Activated CD4-positive, alpha-beta memory T cell treated with anti-CD3 and anti-CD28 coated beads for 36 hours (primary cell): ENCODE results near the gene GYPC. TPM values are rescaled to one million over a fixed set of nuclear protein-coding genes. Genes with fewer than 3 reads are reported as not detected.
"Not testable (repeated sequence)": the region's sequence is repeated elsewhere in the genome, so short reads cannot be mapped to it uniquely, and the experiment has no call there.

Source experiments
- CTCF ChIA-PET: fragments of 350-600 bp; sonication (Branson Sonifier 250); formaldehyde crosslinking; loops from one replicate; lab custom pipeline; 2021; ENCODE audit warnings: antibody characterized with exemption, inconsistent platforms; lab: Charles Lee
- POLR2A ChIA-PET: fragments of 350-600 bp; sonication (Branson Sonifier 250); formaldehyde crosslinking; loops from one replicate; lab custom pipeline; 2021; ENCODE audit warnings: antibody characterized with exemption; lab: Charles Lee
- DNase-seq: peaks from one replicate; pipeline ENCODE4 v3.0.0-alpha.2; 2020
- H3K27ac Mint-ChIP-seq: one replicate; pipeline ENCODE4 v1.8.0; 2021; ENCODE audit warnings: mixed read lengths
- H3K27me3 Mint-ChIP-seq: one replicate; pipeline ENCODE4 v1.8.0; 2021; ENCODE audit warnings: mixed read lengths
- H3K36me3 Mint-ChIP-seq: one replicate; pipeline ENCODE4 v1.8.0; 2021; ENCODE audit warnings: mixed read lengths
- H3K4me1 Mint-ChIP-seq: one replicate; pipeline ENCODE4 v1.8.0; 2021; ENCODE audit warnings: low read depth, mixed read lengths
- H3K4me3 Mint-ChIP-seq: one replicate; pipeline ENCODE4 v1.8.0; 2021; ENCODE audit warnings: mild to moderate bottlenecking, mixed read lengths
- H3K9me3 Mint-ChIP-seq: one replicate; pipeline ENCODE4 v1.8.0; 2021; ENCODE audit warnings: mixed read lengths
- intact Hi-C: fragments of 100-400 bp; cut with micrococcal nuclease; formaldehyde crosslinking; loops from one replicate; pipeline ENCODE4 v1.15.1; 2023
- total RNA-seq, 2 experiments: library from RNA; stranded (reverse); gene quantifications; one replicate each; pipeline ENCODE4 v1.2.3, GENCODE V29; 2021

The GYPC gene
- total RNA-seq, 2 experiments from 2014 or later, result 123 TPM

GRCh38 chr2:126675637-126676036, 19.7 kb downstream of the GYPC start:
- Mint-ChIP-seq H3K27ac (no peak overlapping the region), H3K4me3 (no peak overlapping the region), H3K36me3 (peaks cover 47% of the 10 kb centered on the region), H3K4me1 (peaks cover 27% of the 10 kb centered on the region), H3K27me3 (no peaks in the 10 kb centered on the region), H3K9me3 (peaks cover 11% of the 10 kb centered on the region)
- ChIA-PET POLR2A (no interaction called here), CTCF (no interaction called here)
- intact Hi-C loops, result no loop called here
- no peak for DNase-seq

- POLR2A ChIA-PET, result no interaction called here
- Mint-ChIP-seq H3K9me3 (peaks cover 11% of the 10 kb centered on the region), H3K4me3 (no peak overlapping the region), H3K36me3 (peaks cover 52% of the 10 kb centered on the region), H3K27me3 (no peaks in the 10 kb centered on the region), H3K27ac (no peak overlapping the region), H3K4me1 (peaks cover 26% of the 10 kb centered on the region)
- CTCF ChIA-PET, result no interaction called here
- DNase-seq, result no peak
- intact Hi-C loops, result no loop called here
Observed at GRCh38 chr2:126676221-126677175, 20.5 kb downstream of the GYPC start.

- ChIA-PET POLR2A (no interaction called here), CTCF (no interaction called here)
- Mint-ChIP-seq H3K27ac (no peak overlapping the region), H3K4me1 (peaks cover 24% of the 10 kb centered on the region), H3K36me3 (peaks cover 55% of the 10 kb centered on the region), H3K27me3 (no peaks in the 10 kb centered on the region), H3K9me3 (peaks cover 11% of the 10 kb centered on the region), H3K4me3 (no peak overlapping the region)
- DNase-seq, result no peak
- intact Hi-C loops, result no loop called here
Observed at GRCh38 chr2:126677176-126677538, 21.2 kb downstream of the GYPC start.

- Mint-ChIP-seq H3K27me3 (no peaks in the 10 kb centered on the region), H3K4me1 (peaks cover 22% of the 10 kb centered on the region), H3K9me3 (peaks cover 11% of the 10 kb centered on the region), H3K27ac (no peak overlapping the region), H3K36me3 (peaks cover 59% of the 10 kb centered on the region), H3K4me3 (no peak overlapping the region)
- intact Hi-C loops, result no loop called here
- POLR2A ChIA-PET, result no interaction called here
- DNase-seq, result no peak
- CTCF ChIA-PET, result no interaction called here
Observed at GRCh38 chr2:126678269-126679065, 22.5 kb downstream of the GYPC start.

GRCh38 chr2:126679094-126679713, 23.2 kb downstream of the GYPC start:
- Mint-ChIP-seq H3K36me3 (peaks cover 56% of the 10 kb centered on the region), H3K27ac (no peak overlapping the region), H3K4me3 (no peak overlapping the region), H3K27me3 (no peaks in the 10 kb centered on the region), H3K9me3 (peaks cover 11% of the 10 kb centered on the region), H3K4me1 (peaks cover 22% of the 10 kb centered on the region)
- CTCF ChIA-PET, result no interaction called here
- intact Hi-C loops, result no loop called here
- POLR2A ChIA-PET, result no interaction called here
- DNase-seq, result no peak

GRCh38 chr2:126681505-126681904, 25.5 kb downstream of the GYPC start:
- CTCF ChIA-PET, result no interaction called here
- POLR2A ChIA-PET, result no interaction called here
- intact Hi-C loops, result no loop called here
- Mint-ChIP-seq H3K4me3 (no peak overlapping the region), H3K9me3 (no peaks in the 10 kb centered on the region), H3K4me1 (peaks cover 12% of the 10 kb centered on the region), H3K27me3 (no peaks in the 10 kb centered on the region), H3K36me3 (peaks cover 43% of the 10 kb centered on the region), H3K27ac (no peak overlapping the region)
- no peak for DNase-seq

- POLR2A ChIA-PET, result no interaction called here
- H3K36me3 Mint-ChIP-seq, result peaks cover 61% of the 10 kb centered on the region
- peaks cover 1% of the 10 kb centered on the region for H3K4me1 Mint-ChIP-seq
- no peak overlapping the region for H3K27ac Mint-ChIP-seq
- H3K27me3 Mint-ChIP-seq, result no peaks in the 10 kb centered on the region
- CTCF ChIA-PET, result no interaction called here
- H3K9me3 Mint-ChIP-seq, result peaks cover 9% of the 10 kb centered on the region
- no peak overlapping the region for H3K4me3 Mint-ChIP-seq
- no peak for DNase-seq
- intact Hi-C loops, result no loop called here
Observed at GRCh38 chr2:126685629-126686028, 29.7 kb downstream of the GYPC start.

- H3K36me3 Mint-ChIP-seq, result peaks cover 65% of the 10 kb centered on the region
- DNase-seq, result no peak
- CTCF ChIA-PET, result no interaction called here
- intact Hi-C loops, result no loop called here
- H3K27me3 Mint-ChIP-seq, result no peaks in the 10 kb centered on the region
- POLR2A ChIA-PET, result no interaction called here
- peaks cover 1% of the 10 kb centered on the region for H3K4me1 Mint-ChIP-seq
- H3K27ac Mint-ChIP-seq, result no peak overlapping the region
- H3K9me3 Mint-ChIP-seq, result peaks cover 11% of the 10 kb centered on the region
- H3K4me3 Mint-ChIP-seq, result no peak overlapping the region
Observed at GRCh38 chr2:126686286-126686685, 30.3 kb downstream of the GYPC start.

- ChIA-PET CTCF (no interaction called here), POLR2A (no interaction called here)
- H3K36me3 Mint-ChIP-seq, result peaks cover 67% of the 10 kb centered on the region
- intact Hi-C loops, result no loop called here
- peaks cover 1% of the 10 kb centered on the region for H3K4me1 Mint-ChIP-seq
- H3K4me3 Mint-ChIP-seq, result no peak overlapping the region
- DNase-seq, result no peak
- H3K27ac Mint-ChIP-seq, result no peak overlapping the region
- H3K9me3 Mint-ChIP-seq, result peaks cover 18% of the 10 kb centered on the region
- H3K27me3 Mint-ChIP-seq, result no peaks in the 10 kb centered on the region
Observed at GRCh38 chr2:126686841-126687485, 31.0 kb downstream of the GYPC start.

GRCh38 chr2:126687503-126687902, 31.5 kb downstream of the GYPC start:
- CTCF ChIA-PET, result interaction anchor here (0.8 to 1.5 kb wide), 2 partner anchors 10 to 92 kb away, joined by 3 read pairs; no protein-coding TSS in a partner anchor
- DNase-seq, result no peak
- POLR2A ChIA-PET, result no interaction called here
- peaks cover 71% of the 10 kb centered on the region for H3K36me3 Mint-ChIP-seq
- H3K27ac Mint-ChIP-seq, result no peak overlapping the region
- no peaks in the 10 kb centered on the region for H3K27me3 Mint-ChIP-seq
- H3K9me3 Mint-ChIP-seq, result peaks cover 23% of the 10 kb centered on the region
- peaks cover 1% of the 10 kb centered on the region for H3K4me1 Mint-ChIP-seq
- H3K4me3 Mint-ChIP-seq, result no peak overlapping the region
- intact Hi-C loops, result no loop called here

- CTCF ChIA-PET, result interaction anchor here (1.5 kb wide), 1 partner anchor 9 kb away, joined by 3 read pairs; no protein-coding TSS in a partner anchor
- Mint-ChIP-seq H3K36me3 (peaks cover 73% of the 10 kb centered on the region), H3K9me3 (peaks cover 30% of the 10 kb centered on the region)
- H3K27ac Mint-ChIP-seq, H3K27me3 Mint-ChIP-seq, POLR2A ChIA-PET, H3K4me1 Mint-ChIP-seq, DNase-seq, intact Hi-C loops, H3K4me3 Mint-ChIP-seq: not testable (repeated sequence)
Observed at GRCh38 chr2:126688594-126688993, 32.6 kb downstream of the GYPC start.

GRCh38 chr2:126692241-126692640, 36.3 kb downstream of the GYPC start:
- H3K27ac Mint-ChIP-seq, H3K4me3 Mint-ChIP-seq, H3K27me3 Mint-ChIP-seq, DNase-seq, intact Hi-C loops, H3K4me1 Mint-ChIP-seq, CTCF ChIA-PET, POLR2A ChIA-PET: not testable (repeated sequence)
- Mint-ChIP-seq H3K36me3 (peaks cover 88% of the 10 kb centered on the region), H3K9me3 (peaks cover 30% of the 10 kb centered on the region)
